ENCODE measurements around the gene SLC4A7. TPM values are rescaled to one million over a fixed set of nuclear protein-coding genes. Genes with fewer than 3 reads are reported as not detected.
"Not testable (repeated sequence)": the region's sequence is repeated elsewhere in the genome, so short reads cannot be mapped to it uniquely, and the experiment has no call there.

The SLC4A7 gene
- total RNA-seq, 2 donors from 2014 or later: 43.8 to 56.9 TPM

DNA sequence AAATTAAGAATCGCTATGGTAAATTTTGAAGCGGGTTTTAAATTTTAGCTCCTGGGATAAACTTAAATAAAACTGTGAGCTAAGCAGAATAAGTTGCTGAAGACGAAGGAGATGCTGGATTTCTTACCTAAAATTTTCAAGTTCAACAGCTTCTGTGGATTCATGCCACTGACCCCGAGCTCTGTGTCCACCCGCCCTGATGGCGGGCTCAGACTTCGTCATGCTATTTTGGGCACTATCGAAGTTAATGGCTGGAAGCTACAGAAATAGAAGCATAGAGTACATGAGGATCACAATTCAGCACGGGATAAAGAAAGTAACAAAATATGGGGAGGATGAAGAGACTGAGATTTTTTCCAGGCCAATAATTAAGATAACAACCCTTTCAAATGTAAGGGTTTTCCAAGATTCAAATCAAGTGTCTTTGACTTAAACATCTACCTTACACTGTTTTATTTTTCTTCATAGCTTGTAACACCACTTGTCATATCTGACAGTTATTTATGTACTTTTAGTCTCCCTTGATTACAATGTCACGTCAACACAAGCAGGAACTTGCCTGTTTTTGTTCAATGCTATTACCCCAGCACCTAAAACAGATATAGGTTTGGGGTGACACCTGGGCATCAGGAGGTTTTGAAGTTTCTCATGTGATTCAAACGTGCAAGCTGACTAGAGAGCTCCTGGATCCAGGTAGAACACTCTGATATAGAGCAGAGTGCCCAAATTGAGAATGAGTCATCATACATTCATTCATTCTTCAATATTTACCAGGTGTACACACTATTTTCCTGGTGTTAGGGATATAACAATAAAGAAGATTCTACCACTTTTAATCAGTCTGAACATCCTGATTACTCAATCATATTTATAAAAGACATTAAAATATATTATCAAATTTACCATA is 138.0 kb downstream of the SLC4A7 start:
- Mint-ChIP-seq H3K36me3 (ENCODE audit: low read depth) (no peaks in the 10 kb centered on the region), H3K27me3 (no peaks in the 10 kb centered on the region), H3K27ac (peak overlapping the region; percentile 65), H3K9me3 (no peaks in the 10 kb centered on the region), H3K4me1 (peaks cover 25% of the 10 kb centered on the region), H3K4me3 (peak overlapping the region; percentile 46)
- no peak for ATAC-seq (replicated peaks)

DNA sequence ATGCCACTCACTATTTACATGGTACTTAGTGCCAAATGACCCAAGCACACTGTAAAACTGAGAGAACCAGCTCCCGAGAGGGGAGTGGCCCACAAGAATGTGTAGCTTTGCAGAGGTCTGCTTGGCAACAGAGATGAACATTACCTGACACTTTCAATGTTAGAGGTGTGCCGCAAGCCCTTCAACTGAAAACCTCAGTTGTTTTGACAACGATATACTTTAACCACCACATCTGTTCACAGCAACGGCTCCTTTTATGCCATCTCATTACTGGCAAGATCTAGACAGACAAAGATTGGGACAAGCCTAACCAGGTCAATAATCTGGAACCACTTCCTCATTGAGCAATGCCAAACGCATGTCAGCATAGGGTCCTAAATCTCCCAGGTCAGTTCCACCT is 138.7 kb downstream of the SLC4A7 start:
- Mint-ChIP-seq H3K27ac (peak overlapping the region; percentile 65), H3K4me1 (peaks cover 26% of the 10 kb centered on the region), H3K36me3 (ENCODE audit: low read depth) (no peaks in the 10 kb centered on the region), H3K4me3 (peak overlapping the region; percentile 46), H3K27me3 (no peaks in the 10 kb centered on the region), H3K9me3 (no peaks in the 10 kb centered on the region)
- peak; percentile 76 for ATAC-seq (replicated peaks)

DNA sequence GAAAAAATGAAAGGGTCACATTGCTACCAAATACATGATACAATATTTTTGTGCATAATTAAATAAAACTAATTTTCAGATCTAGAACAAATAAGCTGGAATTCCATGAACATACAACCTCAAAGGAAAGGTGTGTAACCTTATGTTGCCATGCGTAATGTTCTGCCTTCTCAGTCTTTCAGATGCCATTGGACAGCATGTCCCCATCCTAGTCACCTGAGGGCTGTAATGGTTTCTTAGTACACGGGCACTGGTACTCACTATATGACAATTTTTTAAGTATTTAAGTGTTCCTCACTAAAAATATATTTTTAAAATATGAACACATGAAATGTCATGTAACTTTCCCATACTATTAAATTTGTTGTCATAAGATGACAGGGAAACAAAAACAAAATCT is 139.1 kb downstream of the SLC4A7 start:
- H3K9me3 Mint-ChIP-seq: no peaks in the 10 kb centered on the region
- H3K4me3 Mint-ChIP-seq: peak overlapping the region; percentile 46
- peaks cover 27% of the 10 kb centered on the region for H3K4me1 Mint-ChIP-seq
- no peaks in the 10 kb centered on the region for H3K36me3 Mint-ChIP-seq (ENCODE audit: low read depth)
- H3K27ac Mint-ChIP-seq: peak overlapping the region; percentile 65
- no peak for ATAC-seq (replicated peaks)
- H3K27me3 Mint-ChIP-seq: no peaks in the 10 kb centered on the region

DNA sequence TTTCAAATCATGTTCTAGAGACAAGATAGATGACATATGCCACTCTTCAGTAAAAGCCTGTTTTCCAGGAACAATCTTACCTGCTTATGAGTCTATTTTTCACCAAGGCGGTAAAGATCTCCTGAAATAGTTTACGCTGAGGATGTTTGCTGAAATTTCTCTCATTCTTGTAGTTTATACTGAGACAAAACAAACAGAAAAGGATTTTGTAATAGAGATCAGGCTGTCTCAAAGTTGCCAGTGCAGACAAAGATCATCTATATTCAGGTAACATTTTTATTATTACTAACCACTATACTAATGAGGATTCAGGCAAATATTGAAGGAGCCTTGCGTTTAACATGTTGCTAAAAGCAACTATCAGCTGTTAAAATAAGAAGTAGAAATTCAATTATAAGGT is 140.0 kb downstream of the SLC4A7 start:
- H3K4me1 Mint-ChIP-seq: peaks cover 20% of the 10 kb centered on the region
- H3K4me3 Mint-ChIP-seq: no peak overlapping the region
- no peak overlapping the region for H3K27ac Mint-ChIP-seq
- H3K27me3 Mint-ChIP-seq: no peaks in the 10 kb centered on the region
- no peaks in the 10 kb centered on the region for H3K9me3 Mint-ChIP-seq
- H3K36me3 Mint-ChIP-seq (ENCODE audit: low read depth): no peaks in the 10 kb centered on the region
- no peak for ATAC-seq (replicated peaks)

DNA sequence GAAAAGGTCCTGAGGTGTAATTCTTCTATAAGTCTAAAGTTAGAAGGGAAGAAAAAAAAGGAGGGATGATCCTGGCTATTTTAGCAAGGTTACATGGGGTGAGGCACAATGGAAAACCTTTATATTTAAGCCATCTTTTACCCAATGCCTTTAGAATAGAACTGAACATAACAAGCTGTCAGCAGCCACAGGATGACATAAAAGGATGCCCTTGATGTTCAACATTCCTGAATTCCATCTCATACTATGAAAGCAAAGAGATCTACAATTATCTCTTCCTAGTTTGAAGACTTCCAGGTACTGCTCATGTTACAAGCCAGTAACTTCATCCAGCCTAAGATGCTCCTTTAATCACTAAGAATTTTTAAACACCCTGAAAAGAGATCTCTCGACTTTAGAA is 141.9 kb downstream of the SLC4A7 start:
- H3K9me3 Mint-ChIP-seq: no peaks in the 10 kb centered on the region
- peaks cover 19% of the 10 kb centered on the region for H3K4me1 Mint-ChIP-seq
- no peaks in the 10 kb centered on the region for H3K27me3 Mint-ChIP-seq
- H3K27ac Mint-ChIP-seq: no peak overlapping the region
- H3K36me3 Mint-ChIP-seq (ENCODE audit: low read depth): no peaks in the 10 kb centered on the region
- no peak for ATAC-seq (replicated peaks)
- H3K4me3 Mint-ChIP-seq: no peak overlapping the region

DNA sequence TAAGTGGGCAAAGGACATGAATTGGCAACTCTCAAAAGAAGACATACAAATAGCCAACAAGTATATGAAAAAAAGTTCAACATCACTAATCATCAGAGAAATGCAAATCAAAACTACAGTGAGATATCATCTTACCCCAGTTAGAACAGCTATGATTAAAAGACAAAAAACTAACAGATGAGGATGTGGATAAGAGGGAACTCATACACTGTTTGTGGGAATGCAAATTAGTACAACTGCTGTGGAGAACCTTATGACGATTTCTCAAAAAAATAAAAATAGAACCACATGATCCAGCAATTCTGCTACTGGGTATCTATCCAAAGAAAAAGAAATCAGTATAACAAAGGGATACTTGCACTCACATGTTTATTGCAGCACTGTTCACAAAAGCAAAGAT is 143.7 kb downstream of the SLC4A7 start:
- no peak overlapping the region for H3K4me3 Mint-ChIP-seq
- no peaks in the 10 kb centered on the region for H3K27me3 Mint-ChIP-seq
- H3K27ac Mint-ChIP-seq: peak overlapping the region; percentile 20
- ATAC-seq (replicated peaks): peak; percentile 89
- H3K9me3 Mint-ChIP-seq: no peaks in the 10 kb centered on the region
- no peaks in the 10 kb centered on the region for H3K36me3 Mint-ChIP-seq (ENCODE audit: low read depth)
- peaks cover 16% of the 10 kb centered on the region for H3K4me1 Mint-ChIP-seq

DNA sequence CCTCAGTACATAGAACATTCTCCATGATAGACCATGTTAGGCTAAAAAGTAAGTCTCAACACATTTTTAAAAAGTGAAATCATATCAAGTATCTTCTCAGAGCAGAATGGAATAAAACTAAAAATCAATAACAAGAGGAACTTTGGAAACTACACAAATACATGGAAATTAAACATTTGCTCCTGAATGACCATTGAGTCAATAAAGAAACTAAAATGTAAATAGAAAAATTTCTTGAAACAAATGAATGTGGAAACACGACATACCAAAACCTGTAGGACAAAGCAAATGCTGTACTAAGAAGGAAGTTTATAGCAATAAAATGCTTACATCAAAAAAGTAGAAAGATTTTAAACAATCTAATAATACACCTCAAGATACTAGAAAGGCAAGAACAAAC is 148.6 kb downstream of the SLC4A7 start:
- no peaks in the 10 kb centered on the region for H3K36me3 Mint-ChIP-seq (ENCODE audit: low read depth)
- H3K4me3 Mint-ChIP-seq: no peak overlapping the region
- H3K27me3 Mint-ChIP-seq: no peaks in the 10 kb centered on the region
- no peak for ATAC-seq (replicated peaks)
- no peak overlapping the region for H3K27ac Mint-ChIP-seq
- H3K9me3 Mint-ChIP-seq: no peaks in the 10 kb centered on the region
- peaks cover 7% of the 10 kb centered on the region for H3K4me1 Mint-ChIP-seq

DNA sequence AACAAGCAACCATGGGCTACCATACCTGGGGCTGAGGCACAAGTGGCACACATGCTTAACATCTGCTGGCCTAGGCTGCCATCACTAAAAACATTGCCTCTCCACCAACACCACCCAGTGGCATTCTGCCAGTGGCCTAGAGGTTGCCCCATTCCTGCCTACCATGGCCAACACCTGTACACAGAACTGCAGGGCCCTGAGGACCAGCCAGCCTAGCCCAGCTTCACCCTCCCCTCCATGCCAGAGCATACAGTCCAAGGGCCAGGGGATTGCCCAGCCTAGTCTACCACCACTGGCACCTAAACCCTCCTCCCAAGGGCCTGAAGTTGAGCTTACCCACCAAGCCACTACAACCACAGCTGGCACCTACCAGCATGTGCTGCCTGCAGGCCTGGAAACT is 150.3 kb downstream of the SLC4A7 start:
- H3K27ac Mint-ChIP-seq: no peak overlapping the region
- H3K4me1 Mint-ChIP-seq: no peaks in the 10 kb centered on the region
- H3K4me3 Mint-ChIP-seq: no peak overlapping the region
- no peak for ATAC-seq (replicated peaks)
- H3K27me3 Mint-ChIP-seq: no peaks in the 10 kb centered on the region
- no peaks in the 10 kb centered on the region for H3K36me3 Mint-ChIP-seq (ENCODE audit: low read depth)
- no peaks in the 10 kb centered on the region for H3K9me3 Mint-ChIP-seq

DNA sequence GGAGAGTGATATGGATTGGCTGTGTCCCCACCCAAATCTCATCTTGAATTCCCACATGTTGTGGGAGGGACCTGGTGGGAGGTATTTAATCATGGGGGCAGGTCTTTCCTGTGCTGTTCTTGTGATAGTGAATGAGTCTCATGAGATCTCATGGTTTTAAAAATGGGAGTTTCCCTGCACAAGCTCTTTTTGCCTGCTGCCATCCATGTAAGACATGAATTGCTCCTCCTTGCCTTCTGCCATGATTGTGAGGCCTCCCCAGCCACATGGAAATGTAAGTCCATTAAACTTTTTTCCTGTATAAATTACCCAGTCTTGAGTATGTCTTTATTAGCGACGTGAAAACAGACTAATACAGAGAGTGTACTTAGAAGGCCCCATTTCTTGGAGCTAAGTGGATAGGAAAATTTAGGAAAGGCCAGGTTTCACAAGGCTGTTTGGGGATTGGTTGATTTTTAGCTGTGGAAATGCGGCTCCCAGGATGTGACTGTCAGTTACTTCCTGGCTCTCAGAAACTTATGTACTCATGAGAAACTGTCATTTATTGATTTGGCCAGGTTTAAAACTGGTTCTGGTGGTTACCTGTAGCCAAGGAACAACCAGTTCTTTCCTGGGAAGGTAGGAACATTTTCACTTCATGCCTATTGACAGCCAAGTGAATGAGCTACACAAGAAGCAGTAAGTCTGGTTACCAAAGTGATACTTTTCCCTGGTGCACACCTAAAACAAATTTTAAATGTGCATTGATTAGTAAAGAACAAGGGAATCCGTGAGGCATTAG is 155.0 kb downstream of the SLC4A7 start:
- H3K4me3 Mint-ChIP-seq; ATAC-seq (replicated peaks); H3K9me3 Mint-ChIP-seq; H3K36me3 Mint-ChIP-seq (ENCODE audit: low read depth); H3K27me3 Mint-ChIP-seq; H3K4me1 Mint-ChIP-seq; H3K27ac Mint-ChIP-seq: not testable (repeated sequence)

DNA sequence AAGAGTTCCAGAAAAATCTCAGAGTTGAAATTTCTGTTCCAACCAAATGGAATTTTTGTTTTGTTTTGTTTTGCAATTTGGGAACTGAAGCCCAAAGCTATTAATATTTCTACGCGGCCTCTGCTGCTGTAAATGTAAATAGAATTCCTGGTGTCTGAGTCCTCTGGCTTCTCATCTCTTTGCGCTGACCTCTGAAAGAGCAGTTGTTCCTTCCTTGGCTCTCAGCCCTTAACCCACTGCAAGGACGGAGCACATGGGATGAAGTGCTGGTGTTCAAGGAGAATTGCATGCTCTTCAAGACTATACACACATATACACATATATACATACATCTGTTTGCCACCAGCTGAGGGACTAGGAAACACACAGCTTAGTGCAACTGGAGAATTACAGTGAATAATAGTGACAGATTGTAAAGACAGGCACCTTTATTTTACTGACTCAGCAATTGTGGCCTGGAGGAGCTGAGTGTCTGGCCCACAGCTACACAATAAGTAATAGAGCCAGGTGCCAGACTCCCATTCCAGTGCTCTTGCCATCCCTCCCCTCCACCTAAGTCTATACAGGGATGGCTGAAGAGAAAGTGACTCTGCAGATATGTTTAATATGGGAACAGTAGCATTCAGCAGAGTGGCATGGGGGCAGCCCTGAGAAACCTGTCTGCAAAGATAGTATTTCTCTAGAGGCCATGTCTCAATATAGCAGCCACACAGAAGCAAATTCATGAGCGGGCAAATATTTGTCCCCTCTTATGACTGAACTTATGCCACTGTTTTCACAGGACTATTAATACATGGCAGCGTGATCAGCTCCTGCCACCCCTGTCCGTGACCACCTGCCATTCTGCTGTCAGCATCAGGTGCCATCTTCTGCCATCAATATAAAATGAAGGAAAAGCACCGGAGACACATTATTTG is 157.3 kb downstream of the SLC4A7 start:
- ATAC-seq (replicated peaks): no peak
- Mint-ChIP-seq H3K36me3 (ENCODE audit: low read depth) (no peaks in the 10 kb centered on the region), H3K27me3 (no peaks in the 10 kb centered on the region), H3K4me3 (no peak overlapping the region), H3K27ac (no peak overlapping the region), H3K9me3 (peaks cover 7% of the 10 kb centered on the region), H3K4me1 (peaks cover 5% of the 10 kb centered on the region)

DNA sequence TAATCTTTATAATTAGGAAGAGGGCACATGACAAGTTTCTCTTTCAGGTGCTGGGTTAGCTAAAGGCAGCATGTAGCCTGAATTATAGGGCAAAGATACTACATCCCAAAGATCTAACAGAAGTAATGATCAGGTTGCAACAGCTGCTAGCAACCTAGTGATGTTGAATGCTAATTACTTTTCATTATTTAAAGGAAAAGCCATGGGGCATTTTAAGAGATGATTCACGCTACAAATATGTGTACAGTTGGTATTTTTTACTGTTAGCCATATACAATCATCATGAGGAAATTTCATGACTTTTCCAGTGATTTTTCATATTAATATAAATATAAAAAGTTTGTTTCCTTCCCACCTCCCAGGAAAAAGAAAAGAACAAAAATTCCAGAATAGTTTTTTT is 158.0 kb downstream of the SLC4A7 start:
- Mint-ChIP-seq H3K27ac (no peak overlapping the region), H3K4me3 (no peak overlapping the region), H3K27me3 (no peaks in the 10 kb centered on the region), H3K4me1 (peaks cover 5% of the 10 kb centered on the region), H3K36me3 (ENCODE audit: low read depth) (no peaks in the 10 kb centered on the region), H3K9me3 (peaks cover 7% of the 10 kb centered on the region)
- no peak for ATAC-seq (replicated peaks)

DNA sequence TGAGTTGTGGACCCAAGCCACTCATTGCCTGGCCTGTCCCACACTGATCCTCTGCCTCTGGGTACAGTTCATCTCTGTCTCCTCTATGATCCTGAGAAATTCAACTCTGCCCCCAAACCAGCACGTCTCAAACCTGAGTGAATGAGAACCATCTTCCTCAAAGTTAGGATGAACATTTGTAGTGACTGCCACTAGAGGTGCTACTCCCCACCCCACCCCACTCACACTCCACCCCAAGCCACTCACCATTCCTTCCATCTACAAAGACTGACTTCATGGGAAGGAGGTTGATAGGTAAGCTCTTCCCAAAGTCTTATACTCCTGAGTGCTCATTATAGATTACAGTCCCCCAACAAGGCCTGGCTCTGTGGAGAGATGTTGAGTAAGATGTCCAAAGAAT is 158.8 kb downstream of the SLC4A7 start:
- H3K9me3 Mint-ChIP-seq: peaks cover 7% of the 10 kb centered on the region
- peaks cover 5% of the 10 kb centered on the region for H3K4me1 Mint-ChIP-seq
- H3K27ac Mint-ChIP-seq: no peak overlapping the region
- H3K27me3 Mint-ChIP-seq: no peaks in the 10 kb centered on the region
- no peak for ATAC-seq (replicated peaks)
- no peaks in the 10 kb centered on the region for H3K36me3 Mint-ChIP-seq (ENCODE audit: low read depth)
- no peak overlapping the region for H3K4me3 Mint-ChIP-seq

DNA sequence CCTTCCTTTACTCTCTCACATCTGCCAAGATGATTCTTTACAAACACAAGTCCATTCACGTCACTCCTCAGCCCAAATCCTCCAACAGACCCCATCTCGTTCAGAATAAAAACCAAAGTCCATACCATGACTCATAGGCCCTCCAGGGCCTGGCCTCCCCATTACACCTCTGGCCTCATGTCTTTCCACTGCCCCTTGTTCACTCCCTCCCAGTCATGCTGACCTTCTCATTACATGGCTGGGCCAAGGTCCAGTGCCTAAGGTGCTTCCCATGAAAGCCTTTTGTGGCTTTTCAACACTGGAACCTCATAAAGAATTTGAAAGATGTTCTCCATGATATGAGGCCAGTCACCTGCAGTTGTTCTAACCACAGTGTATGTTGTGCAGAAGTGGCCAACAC is 159.5 kb downstream of the SLC4A7 start:
- Mint-ChIP-seq H3K27me3 (no peaks in the 10 kb centered on the region), H3K36me3 (ENCODE audit: low read depth) (no peaks in the 10 kb centered on the region)

DNA sequence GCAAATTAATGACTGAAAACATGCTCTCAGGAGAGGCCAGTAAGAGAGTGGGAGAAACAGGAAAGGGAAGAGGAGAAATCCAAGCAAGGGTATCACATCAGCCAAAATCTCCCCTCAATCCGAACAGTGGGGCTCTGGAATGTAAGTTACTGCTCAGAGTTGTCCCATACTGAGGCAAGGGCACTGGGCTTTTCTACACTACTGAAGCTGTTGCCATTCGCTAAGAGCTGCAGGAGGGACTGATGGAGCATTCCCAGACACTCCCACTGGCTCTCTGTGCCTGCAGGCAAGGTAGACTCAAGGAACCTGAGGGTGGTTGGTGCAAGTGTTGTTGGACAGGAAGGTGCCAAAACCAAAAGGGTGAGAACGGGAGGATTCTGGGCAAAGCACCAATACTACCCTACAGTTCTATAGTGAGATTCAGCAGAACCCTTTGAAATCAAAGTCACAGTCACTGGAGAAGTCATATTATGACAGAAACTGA is 161.1 kb downstream of the SLC4A7 start:
- Mint-ChIP-seq H3K4me1 (peaks cover 5% of the 10 kb centered on the region), H3K27ac (no peak overlapping the region), H3K9me3 (peaks cover under 1% of the 10 kb centered on the region), H3K4me3 (no peak overlapping the region), H3K36me3 (ENCODE audit: low read depth) (no peaks in the 10 kb centered on the region), H3K27me3 (no peaks in the 10 kb centered on the region)
- no peak for ATAC-seq (replicated peaks)

More for the DNA sequence above, 159.5 kb downstream of the SLC4A7 start:
- Mint-ChIP-seq H3K4me3 (no peak overlapping the region), H3K4me1 (peaks cover 5% of the 10 kb centered on the region), H3K27ac (peak overlapping the region; percentile 20), H3K9me3 (peaks cover 7% of the 10 kb centered on the region)
- ATAC-seq (replicated peaks): no peak
